Measurements from ENCODE around the gene TMPRSS4.

TMPRSS4 gene

GRCh38 chr11:118153976-118154375, 77.1 kb downstream of the TMPRSS4 start:
- DNase-seq (ENCODE audit: low spot score), result no peak

GRCh38 chr11:118154641-118155040, 77.8 kb downstream of the TMPRSS4 start:
- DNase-seq (ENCODE audit: low spot score), result no peak

DNA sequence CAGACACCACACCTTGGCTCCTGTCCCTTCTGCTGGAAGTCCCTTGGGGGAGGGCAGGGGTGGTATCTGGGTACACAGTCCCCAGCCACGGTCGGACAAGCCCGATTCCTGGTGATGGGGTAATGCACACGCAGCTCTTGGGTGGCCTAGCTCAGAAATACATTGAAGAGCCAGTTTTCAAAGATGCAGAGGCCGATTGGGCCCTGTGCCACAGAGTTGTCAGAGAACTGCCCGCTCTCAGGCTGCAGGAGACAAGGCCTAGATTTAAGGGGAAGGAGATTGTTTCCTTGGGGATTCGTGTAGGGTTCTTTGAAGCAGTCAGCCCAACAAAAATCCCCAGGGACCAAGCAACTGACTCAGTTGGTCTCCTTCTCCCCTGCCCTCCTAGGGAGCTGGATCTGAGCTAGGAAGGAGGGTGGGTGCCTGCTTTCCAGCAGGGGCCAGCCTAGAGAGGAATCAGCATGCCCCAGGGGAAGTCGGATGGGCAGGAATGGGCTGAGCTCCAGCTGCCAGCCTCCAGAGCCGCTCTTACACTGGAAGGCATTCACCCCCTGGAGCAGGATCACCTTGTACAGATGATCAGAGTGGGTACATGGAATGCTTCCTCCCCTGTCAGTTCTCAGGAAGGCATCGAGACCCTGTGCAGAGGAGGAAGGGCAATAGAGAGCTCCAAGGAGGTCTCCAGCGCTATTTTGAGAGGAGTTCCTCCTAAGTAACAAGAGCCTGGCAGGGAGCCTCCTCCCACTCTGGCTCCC, 79.1 kb downstream of the TMPRSS4 start:
- no peak for DNase-seq (ENCODE audit: low spot score)

GRCh38 chr11:118156531-118157185, 79.8 kb downstream of the TMPRSS4 start:
- no peak for DNase-seq (ENCODE audit: low spot score)

DNA sequence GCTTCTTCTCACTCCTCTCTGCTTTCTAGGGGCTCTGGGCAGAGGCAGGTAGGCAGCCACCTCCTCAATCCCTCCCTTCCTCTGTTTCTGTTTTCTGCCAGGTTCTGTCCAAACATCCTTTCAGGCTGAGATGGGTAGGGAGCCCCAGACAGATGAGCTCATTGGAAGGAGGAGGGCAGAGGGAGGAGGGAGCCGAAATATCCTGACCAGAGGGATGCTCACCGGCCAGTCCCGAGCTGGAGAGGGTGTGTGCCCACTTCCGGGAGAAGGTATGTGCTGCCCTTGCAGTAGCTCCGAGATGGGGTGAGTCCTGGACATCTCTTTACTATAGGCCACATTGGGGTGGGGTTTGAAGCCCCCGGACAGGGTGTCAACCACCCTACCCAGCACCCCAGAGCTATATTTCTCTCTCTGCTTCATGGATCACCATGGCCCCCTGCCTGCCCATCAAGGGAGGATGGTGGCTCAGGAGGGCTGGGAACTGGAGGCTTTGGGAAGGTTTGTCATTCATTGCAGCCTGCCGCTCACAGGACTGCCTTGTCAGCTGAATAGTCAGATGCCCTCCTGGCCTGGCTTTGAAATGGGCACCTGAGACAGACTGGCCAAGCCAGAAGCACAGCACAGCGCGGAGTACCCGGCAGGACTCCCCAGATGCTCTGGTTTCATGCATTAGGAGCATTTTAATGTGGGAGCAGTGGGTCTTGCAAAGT, 80.5 kb downstream of the TMPRSS4 start:
- DNase-seq (ENCODE audit: low spot score), result no peak

GRCh38 chr11:118161786-118162185, 84.9 kb downstream of the TMPRSS4 start:
- no peak for DNase-seq (ENCODE audit: low spot score)

DNA sequence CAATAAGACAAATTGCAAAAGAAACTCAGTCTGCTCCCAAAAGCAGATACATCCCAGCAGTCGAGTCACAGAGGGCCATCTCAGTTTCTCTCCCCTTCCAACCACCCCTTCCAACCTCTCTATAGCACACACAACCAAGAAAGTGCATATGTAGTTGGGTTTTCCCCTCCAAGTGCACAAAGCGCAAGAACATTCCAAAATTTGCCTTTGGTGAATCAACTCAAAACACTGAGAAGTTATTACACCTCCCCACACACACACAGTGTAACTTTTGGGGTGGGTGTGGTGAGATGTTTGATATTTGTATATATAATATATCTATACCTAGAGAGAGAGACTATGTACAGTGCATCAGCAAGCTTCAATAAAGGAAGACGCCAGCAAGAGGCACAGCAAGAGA, 86.0 kb downstream of the TMPRSS4 start:
- no peak for DNase-seq (ENCODE audit: low spot score)

DNA sequence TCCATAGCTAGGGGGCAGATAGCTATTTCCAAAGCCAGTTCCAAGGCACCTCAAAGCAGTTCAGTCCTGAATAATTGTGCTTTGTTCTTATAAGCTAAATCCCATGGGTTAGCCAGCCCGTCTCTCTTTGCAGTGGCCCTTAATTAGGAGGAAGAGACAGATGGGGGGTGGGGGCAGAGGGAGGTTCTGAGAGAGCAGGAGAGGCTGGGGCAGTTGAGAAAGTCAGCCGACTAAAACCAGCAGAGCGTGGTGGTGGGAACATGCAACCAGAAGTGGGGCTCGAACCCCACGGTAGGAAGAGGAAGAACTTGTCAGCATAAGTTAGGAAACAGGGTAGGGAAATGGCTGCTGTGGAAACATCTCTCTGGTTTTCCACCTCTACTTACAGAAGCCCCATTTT, 86.6 kb downstream of the TMPRSS4 start:
- DNase-seq (ENCODE audit: low spot score), result no peak

GRCh38 chr11:118164885-118165284, 88.0 kb downstream of the TMPRSS4 start:
- no peak for DNase-seq (ENCODE audit: low spot score)

- no peak for DNase-seq (ENCODE audit: low spot score)
Measured at GRCh38 chr11:118166641-118167040, 89.8 kb downstream of the TMPRSS4 start.

- no peak for DNase-seq (ENCODE audit: low spot score)
Measured at GRCh38 chr11:118167253-118167652, 90.4 kb downstream of the TMPRSS4 start.

DNA sequence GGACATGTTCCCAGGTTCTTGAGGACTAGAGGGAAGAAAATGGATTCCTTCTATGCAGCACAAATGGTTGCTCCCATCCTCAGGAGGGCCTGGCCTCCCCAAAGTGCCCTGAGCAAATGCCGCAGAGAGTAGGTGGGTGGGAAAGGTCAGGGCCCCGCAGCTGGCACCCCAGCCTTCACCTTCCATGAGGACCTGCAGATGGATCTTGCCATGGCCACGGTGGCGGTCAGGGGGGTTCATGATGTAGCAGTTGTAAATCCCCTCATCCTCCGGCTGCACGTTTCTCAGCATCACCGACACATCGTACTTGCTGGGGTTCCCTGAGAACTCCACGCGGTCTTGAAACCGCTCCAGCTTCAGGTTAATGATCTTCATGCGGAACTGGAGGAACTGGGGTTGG, 91.0 kb downstream of the TMPRSS4 start:
- DNase-seq (ENCODE audit: low spot score), result no peak

DNA sequence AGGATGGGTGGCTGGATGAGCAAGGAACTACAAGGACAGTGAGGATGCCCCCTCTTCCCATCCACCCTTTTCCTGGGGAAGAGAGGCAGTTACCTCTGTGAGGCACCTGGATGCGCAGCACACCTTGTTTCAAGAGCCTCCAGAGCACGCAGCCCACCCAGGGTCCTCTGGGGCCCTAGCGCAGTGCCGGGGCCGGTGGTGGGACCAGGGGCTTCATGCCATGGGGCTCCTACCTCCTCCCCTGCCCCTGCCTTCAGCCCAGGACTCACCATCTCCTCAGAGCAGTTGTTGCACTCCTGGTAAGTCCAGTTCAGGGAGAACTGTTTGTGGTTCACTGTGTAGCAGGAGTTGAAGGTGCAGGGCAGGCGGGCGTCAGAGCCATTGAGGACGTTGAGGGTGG, 91.4 kb downstream of the TMPRSS4 start:
- no peak for DNase-seq (ENCODE audit: low spot score)

DNA sequence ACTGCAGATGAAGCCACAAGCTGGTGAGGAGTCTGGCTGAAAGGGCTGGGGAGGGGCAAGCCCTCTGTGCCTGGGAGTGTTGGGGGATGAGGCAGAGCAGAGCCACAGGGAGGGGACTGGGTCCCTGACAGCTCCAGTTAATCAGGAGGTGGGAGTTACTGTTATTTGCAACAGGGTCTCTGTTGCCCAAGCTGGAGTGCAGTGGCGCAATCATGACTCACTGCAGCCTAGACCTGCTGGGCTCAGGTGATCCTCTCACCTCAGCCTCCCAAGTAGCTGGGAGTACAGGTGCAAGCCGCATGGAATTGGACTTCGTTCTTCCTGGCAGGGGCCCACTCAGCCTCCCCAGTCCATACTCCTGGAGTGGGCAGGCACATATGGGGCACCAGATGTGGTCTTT, 91.9 kb downstream of the TMPRSS4 start:
- DNase-seq (ENCODE audit: low spot score), result no peak

- no peak for DNase-seq (ENCODE audit: low spot score)
Measured at GRCh38 chr11:118169300-118170140, 92.6 kb downstream of the TMPRSS4 start.

- no peak for DNase-seq (ENCODE audit: low spot score)
Measured at GRCh38 chr11:118170231-118170630, 93.4 kb downstream of the TMPRSS4 start.

GRCh38 chr11:118170882-118171268, 94.0 kb downstream of the TMPRSS4 start:
- no peak for DNase-seq (ENCODE audit: low spot score)
